ENCODE data around the gene STX17. TPM values are rescaled to one million over a fixed set of nuclear protein-coding genes. Genes with fewer than 3 reads are reported as not detected.
"Not testable (repeated sequence)": the region's sequence is repeated elsewhere in the genome, so short reads cannot be mapped to it uniquely, and the experiment has no call there.

STX17 gene
- total RNA-seq, result 36.6 and 41.9 TPM in 2 replicates

DNA sequence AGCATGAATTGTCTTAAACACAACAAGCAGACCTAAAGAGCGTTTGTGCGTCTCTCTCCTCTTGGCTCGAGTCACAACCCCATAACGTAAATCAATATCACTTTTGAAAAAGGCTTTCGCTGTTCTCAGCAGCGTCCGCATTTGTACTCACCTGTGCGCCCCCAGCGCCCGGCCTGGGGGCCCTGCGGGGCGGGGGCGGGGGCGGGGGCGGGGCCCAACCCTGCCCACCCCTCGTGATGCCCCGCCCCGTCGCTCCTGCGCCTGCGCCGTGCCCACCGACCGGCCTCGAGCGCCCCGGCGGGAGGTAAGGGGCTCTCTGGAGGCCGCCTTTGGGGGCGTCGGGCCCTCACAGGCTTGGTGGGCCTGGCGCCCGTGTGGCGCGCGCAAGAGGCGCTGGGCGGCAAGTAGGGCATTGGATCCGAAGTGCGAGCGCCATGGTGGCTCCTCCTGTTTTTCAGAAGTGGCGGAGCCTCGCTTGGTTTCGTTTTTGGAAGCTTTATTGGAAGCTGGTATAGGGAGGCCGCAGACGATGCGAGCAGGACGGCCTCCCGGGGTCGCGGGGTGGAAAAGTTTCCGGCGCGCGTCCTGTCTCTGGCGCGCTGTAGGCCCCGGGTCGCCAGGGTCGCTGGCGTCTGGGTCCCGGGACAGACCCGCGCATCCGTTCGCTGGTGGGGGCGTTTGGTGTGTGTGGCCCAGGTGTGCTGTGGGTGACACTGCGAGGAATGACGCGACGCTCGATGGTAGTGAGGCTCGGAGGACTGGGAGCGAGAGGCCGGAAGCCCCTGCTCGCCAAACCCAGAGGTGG is at the start of gene STX17:
STX17 (plus strand) TSS at position 252 of the 805 bp plus-strand sequence. CDS start 8,586 bp downstream, outside the sequence.
- intact Hi-C loops (cut with micrococcal nuclease), result loop anchor here (1.0 to 5.0 kb wide), 8 partner anchors 39 to 684 kb away; partner anchors contain the start of genes INVS, MSANTD3, SEC61B and TEX10

GRCh38 chr9:99857576-99857975 is 48.9 kb upstream of the STX17 start:
- intact Hi-C loops (cut with micrococcal nuclease), result not testable (repeated sequence)

DNA sequence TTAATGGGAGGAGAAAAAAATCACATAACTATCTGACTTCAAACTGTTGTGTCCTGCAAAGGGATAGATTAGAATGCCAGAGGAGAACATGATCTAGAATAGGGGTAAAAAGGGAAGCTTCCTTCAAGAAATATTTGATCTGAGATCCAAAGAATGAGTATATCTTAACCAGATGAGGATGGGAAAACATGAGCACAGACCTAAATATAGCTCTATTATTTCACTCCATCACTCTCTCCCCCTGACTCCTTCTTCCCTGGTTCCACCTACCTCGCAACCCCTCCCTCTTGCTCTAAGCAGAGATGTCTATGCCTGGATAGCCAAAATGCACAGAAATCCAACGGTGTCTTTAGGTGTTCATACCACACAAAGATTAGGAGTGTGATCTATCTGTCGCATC is 48.4 kb upstream of the STX17 start:
- intact Hi-C loops (cut with micrococcal nuclease), result no loop called here

- intact Hi-C loops (cut with micrococcal nuclease), result no loop called here
These were observed 47.0 kb upstream of the STX17 start for GRCh38 chr9:99859243-99859980.

DNA sequence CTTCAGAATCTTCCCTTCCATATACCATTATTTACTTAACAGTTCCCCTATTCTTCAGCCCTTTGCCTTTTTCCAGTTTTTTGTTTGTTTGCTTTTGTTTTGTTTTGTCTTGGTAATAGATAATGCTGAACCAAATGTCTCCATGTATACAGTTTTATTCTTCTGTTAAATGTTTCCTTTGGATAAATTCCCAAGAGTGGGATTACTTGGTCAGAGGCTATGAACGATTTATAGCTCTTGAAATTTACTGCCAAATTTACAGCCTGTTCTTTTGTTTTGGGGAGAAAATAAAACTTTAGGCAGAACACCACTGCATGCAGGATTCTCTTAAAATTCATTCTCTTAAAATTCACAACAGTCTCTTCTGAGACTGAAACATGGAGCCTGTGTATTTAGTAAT is 46.2 kb upstream of the STX17 start:
- intact Hi-C loops (cut with micrococcal nuclease), result no loop called here

DNA sequence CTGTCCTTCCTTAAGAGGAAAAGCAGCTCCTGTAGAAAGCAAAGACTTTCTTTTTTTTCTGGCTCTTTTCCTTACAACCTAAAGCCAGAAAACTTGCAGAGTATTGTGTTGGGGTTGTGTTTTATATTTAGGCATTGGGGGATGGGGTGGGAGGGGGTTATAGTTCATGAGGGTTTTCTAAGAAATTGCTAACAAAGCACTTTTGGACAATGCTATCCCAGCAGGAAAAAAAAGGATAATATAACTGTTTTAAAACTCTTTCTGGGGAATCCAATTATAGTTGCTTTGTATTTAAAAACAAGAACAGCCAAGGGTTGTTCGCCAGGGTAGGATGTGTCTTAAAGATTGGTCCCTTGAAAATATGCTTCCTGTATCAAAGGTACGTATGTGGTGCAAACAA is 42.5 kb upstream of the STX17 start:
- intact Hi-C loops (cut with micrococcal nuclease), result no loop called here

DNA sequence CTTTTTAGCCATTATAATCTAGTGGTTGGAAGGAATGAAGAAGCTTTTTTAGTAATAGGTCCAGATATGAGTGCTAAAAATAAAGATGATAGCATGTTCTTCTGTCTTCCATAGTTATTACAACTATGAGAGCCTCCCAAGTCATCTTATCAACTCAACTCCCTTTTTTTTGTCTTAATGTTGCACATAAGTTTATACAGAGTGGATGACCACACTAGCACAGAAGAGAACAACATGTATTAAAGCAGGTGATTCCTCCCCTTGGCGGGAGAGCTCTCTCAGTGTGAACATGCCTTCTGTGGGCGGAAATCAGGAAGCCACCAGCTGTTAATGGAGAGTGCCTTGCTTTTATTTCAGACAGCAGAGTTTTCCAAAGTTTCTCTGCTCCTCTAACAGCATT is 40.1 kb upstream of the STX17 start:
- intact Hi-C loops (cut with micrococcal nuclease), result loop anchor here (5.0 kb wide), 2 partner anchors 41 to 44 kb away; partner anchors contain the start of genes NR4A3 and STX17

GRCh38 chr9:99867536-99867935 is 38.9 kb upstream of the STX17 start:
- intact Hi-C loops (cut with micrococcal nuclease), result loop anchor here (5.0 kb wide), 2 partner anchors 40 to 45 kb away; partner anchors contain the start of genes NR4A3 and STX17

DNA sequence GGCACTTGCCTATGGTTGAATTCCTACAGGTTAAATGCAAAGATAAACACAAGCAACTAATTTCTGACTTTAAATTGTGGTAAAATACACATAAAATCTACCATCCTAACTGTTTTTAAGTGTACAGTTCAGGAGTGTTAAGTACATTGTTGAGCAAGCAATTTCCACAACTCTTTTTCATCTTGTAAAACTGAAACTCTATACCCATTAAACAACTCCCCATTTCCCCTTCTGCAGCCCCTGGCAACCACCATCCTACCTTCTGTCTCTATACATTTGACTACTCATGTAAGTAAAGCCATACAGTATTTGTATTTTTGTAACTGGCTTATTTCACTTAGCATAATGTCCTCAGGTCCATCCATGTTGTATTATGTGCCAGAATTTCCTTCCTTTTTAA is 38.5 kb upstream of the STX17 start:
- intact Hi-C loops (cut with micrococcal nuclease), result loop anchor here (5.0 kb wide), 2 partner anchors 39 to 46 kb away; partner anchors contain the start of genes NR4A3 and STX17

GRCh38 chr9:99868845-99869244 is 37.6 kb upstream of the STX17 start:
- intact Hi-C loops (cut with micrococcal nuclease), result loop anchor here (5.0 kb wide), 2 partner anchors 38 to 47 kb away; partner anchors contain the start of genes NR4A3 and STX17

GRCh38 chr9:99870126-99870525 is 36.3 kb upstream of the STX17 start:
- intact Hi-C loops (cut with micrococcal nuclease), result no loop called here

- intact Hi-C loops (cut with micrococcal nuclease), result no loop called here
These were observed 32.9 kb upstream of the STX17 start for GRCh38 chr9:99873531-99873930.

GRCh38 chr9:99873943-99874584 is 32.4 kb upstream of the STX17 start:
- intact Hi-C loops (cut with micrococcal nuclease), result no loop called here

- intact Hi-C loops (cut with micrococcal nuclease), result no loop called here
These were observed 30.3 kb upstream of the STX17 start for GRCh38 chr9:99876190-99876589.

GRCh38 chr9:99878651-99879050 is 27.8 kb upstream of the STX17 start:
- intact Hi-C loops (cut with micrococcal nuclease), result no loop called here

DNA sequence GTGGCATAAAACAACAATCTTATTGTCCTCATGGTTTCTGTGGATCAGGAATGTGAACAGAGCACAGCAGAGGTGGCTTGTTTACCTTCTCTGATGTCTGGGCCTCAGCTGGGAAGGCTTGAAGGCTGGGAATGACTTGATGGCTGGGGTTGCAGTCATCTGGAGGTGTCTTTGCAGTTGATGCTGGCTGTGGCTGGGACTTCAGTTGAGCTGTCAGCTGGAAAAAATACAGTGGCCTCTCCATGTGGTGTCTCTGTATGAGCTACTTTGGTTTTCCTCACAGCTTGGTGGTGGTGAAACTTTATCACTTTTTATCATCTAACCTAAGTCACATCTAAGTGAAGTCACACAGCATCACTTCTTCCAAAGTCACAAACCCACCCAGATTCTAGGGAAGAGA is 24.7 kb upstream of the STX17 start:
- intact Hi-C loops (cut with micrococcal nuclease), result no loop called here

DNA sequence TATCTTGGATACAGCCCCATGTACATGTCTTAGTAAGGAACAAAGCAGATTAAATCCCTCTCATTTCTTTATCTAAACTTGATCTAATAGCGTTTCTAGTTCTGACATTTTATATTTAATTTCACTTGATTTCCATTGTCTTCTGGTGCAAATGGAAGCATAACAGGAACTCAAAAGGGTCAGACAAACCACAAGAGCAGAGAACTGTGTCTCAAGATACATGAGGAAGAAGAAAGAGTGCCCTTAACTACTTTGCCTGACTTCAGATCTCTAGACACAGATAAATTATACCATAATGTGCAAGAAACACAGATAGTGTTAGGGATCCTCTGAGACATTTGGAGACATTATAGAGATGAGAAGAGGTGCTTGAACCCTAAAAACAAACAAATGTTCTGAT is 20.7 kb upstream of the STX17 start:
- intact Hi-C loops (cut with micrococcal nuclease), result no loop called here

GRCh38 chr9:99889120-99889519 is 17.3 kb upstream of the STX17 start:
- intact Hi-C loops (cut with micrococcal nuclease), result no loop called here

GRCh38 chr9:99894826-99895225 is 11.6 kb upstream of the STX17 start:
- intact Hi-C loops (cut with micrococcal nuclease), result no loop called here

DNA sequence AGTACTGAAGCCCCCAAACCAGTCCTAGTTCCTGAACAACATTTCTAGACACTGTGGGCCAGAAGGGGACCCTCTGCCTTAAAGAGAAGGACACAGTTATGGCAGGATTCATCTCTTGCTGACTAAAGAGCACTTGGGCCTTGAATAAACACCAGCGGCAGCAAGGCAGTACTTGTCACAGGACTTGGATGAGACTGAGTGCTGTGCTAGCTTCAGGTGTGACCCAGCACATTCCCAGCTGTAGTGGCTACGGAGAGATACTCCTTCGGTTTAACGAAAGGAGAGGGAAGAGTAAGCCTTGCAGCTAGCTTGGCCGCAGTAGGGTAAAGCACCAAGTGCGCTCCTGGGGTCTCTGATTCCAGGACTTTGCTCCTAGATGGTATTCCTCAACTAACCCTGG is 10.9 kb upstream of the STX17 start:
- intact Hi-C loops (cut with micrococcal nuclease), result no loop called here

DNA sequence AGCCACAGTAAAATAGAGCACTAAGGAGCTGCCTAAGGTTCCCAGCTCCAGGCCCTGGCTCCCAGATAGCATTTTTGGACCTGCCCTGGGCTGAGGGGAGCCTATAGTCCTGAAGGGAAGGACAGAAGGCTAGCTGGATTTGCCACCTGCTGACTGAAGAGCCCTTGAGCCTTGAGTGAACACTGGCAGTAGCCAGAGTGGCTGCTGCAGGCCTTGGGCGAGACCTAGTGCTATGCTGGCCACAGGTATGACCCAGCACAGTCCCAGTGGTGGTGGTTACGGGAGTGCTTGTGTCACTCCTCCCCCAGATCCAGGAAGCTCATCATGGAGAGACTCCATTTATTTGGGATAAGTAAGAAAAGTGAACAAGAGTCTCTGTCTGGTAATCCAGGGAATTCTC is 10.3 kb upstream of the STX17 start:
- intact Hi-C loops (cut with micrococcal nuclease), result no loop called here

GRCh38 chr9:99903393-99903792 is 3.1 kb upstream of the STX17 start:
- intact Hi-C loops (cut with micrococcal nuclease), result no loop called here

Data from T-helper 2 cell treated with Interferon-gamma antibody and Interleukin-4, amounts not matched to agents 100 ng/mL and 5 ng/mL, for 36 hours (primary cell).